Skeletal muscle tissue (tissue), 4 donors: ENCODE results near the gene AKAP5. TPM values are rescaled to one million over a fixed set of nuclear protein-coding genes. Genes with fewer than 3 reads are reported as not detected.
A peak's percentile ranks its signal among the peaks of the same experiment; 100 is the strongest.

Experiments used
- H3K27ac ChIP-seq: one replicate; pipeline ENCODE4 v1.7.0; 2013; ENCODE audit warnings: mild to moderate bottlenecking, low read depth, low read length, inconsistent platforms
- H3K27me3 ChIP-seq, 3 donors: one replicate each; pipeline ENCODE4 v1.7.0; 2013; ENCODE audit warnings: low read length in 3 of 3; ENCODE audit not compliant: control insufficient read depth in 3 of 3, insufficient read depth in 3 of 3
- H3K36me3 ChIP-seq, 3 donors: one replicate each; pipeline ENCODE4 v1.7.0; 2013; ENCODE audit warnings: low read length in 3 of 3; ENCODE audit not compliant: control insufficient read depth in 3 of 3, insufficient read depth in 3 of 3
- H3K4me1 ChIP-seq, 3 donors: one replicate each; pipeline ENCODE4 v1.7.0; 2013; ENCODE audit warnings: low read length in 3 of 3, mild to moderate bottlenecking in 3 of 3; ENCODE audit not compliant: control insufficient read depth in 3 of 3, insufficient read depth in 3 of 3
- H3K4me3 ChIP-seq, 3 donors: one replicate each; pipeline ENCODE4 v1.7.0; 2013; ENCODE audit warnings: low read length in 3 of 3
- H3K9ac ChIP-seq, 3 donors: one replicate each; pipeline ENCODE4 v1.7.0; 2013; ENCODE audit warnings: low read length in 3 of 3, mild to moderate bottlenecking in 3 of 3, moderate library complexity in 2 of 3, low read depth in 1 of 3
- H3K9me3 ChIP-seq, 3 donors: one replicate each; pipeline ENCODE4 v1.7.0; 2013; ENCODE audit warnings: low read length in 3 of 3; ENCODE audit not compliant: control insufficient read depth in 3 of 3
- total RNA-seq: library from RNA; depleted of rRNA; stranded (reverse); fragments of >200 nt; gene quantifications from one replicate; pipeline ENCODE4 v1.2.3, GENCODE V29; 2014
- donor health status: Osteomylitis.

AKAP5 gene
- total RNA-seq, 1 donor from 2014 or later, result 0.52 TPM

DNA sequence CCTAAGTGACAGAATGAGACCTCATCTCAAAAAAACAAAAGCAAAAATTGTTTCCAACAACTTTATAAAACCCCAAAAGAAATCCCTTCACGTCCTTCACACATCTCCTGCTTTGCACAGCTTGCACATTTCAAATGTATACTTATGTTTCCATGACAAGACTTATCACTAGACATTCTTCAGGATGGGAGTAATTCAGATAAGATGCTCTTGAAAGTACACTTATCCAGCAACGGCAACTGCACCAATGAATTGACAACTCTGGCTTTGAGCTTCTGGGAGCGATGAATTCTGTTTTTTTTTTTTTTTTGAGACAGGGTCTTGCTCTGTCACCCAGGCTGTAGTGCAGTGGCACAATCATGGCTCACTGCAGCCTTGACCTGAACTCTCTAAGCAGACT is 30.8 kb upstream of the AKAP5 start:
- no peaks in the 10 kb centered on the region for H3K27me3 ChIP-seq
- H3K4me3 ChIP-seq, result no peak overlapping the region
- H3K9me3 ChIP-seq, result no peaks in the 10 kb centered on the region
- H3K27ac ChIP-seq, result no peak overlapping the region
- no peak overlapping the region for H3K9ac ChIP-seq
- peaks cover 27 to 44% (median 37%) of the 10 kb centered on the region in 3 donors for H3K36me3 ChIP-seq
- no peaks in the 10 kb centered on the region for H3K4me1 ChIP-seq

DNA sequence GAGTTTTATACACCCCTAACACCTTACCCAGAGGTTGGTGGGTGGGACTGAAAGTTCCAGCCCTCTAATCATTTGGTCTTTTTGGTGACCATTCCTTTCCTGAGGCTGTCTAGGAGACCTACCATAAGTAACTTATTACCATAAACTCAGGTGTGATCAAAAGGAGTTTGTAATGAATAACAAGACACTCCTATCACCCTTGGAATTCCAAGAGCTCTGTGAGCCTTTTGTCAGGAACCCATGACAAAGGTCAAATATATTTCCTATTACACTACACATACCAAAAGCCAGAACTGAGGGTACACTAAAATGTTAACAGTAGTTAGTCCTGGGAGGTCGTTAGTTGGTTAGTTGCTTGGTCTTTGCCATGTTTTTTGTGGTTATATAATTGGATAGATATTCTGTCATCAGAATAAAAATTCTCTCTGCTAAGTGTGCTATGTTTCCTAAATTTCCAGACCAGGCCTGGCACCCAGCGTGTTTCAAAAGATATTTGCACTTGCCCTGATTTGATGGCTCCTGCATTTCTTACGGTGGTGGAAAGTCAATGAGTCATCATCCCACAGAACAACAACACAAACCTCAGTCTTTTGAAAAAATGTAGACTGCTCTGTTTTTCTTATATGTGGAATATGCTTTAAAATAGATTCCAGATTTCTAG is 27.0 kb upstream of the AKAP5 start:
- Histone ChIP-seq H3K9me3 (no peaks in the 10 kb centered on the region), H3K27me3 (no peaks in the 10 kb centered on the region), H3K27ac (no peak overlapping the region), H3K9ac (no peak overlapping the region), H3K36me3 (peaks cover 38 to 54% (median 53%) of the 10 kb centered on the region in 3 donors), H3K4me1 (no peaks in the 10 kb centered on the region), H3K4me3 (no peak overlapping the region)

GRCh38 chr14:64439141-64439540 is 26.2 kb upstream of the AKAP5 start:
- Histone ChIP-seq H3K4me3 (no peak overlapping the region), H3K4me1 (no peaks in the 10 kb centered on the region), H3K9ac (no peak overlapping the region), H3K27me3 (no peaks in the 10 kb centered on the region), H3K36me3 (peaks cover 43 to 60% (median 59%) of the 10 kb centered on the region in 3 donors), H3K9me3 (no peaks in the 10 kb centered on the region), H3K27ac (no peak overlapping the region)

- Histone ChIP-seq H3K36me3 (peaks cover 45 to 65% (median 56%) of the 10 kb centered on the region in 3 donors), H3K27ac (no peak overlapping the region), H3K4me1 (no peaks in the 10 kb centered on the region), H3K9me3 (no peaks in the 10 kb centered on the region), H3K4me3 (no peak overlapping the region), H3K9ac (no peak overlapping the region), H3K27me3 (no peaks in the 10 kb centered on the region)
Measured at GRCh38 chr14:64440494-64440893, 24.8 kb upstream of the AKAP5 start.

- Histone ChIP-seq H3K9ac (no peak overlapping the region), H3K4me1 (no peaks in the 10 kb centered on the region), H3K4me3 (no peak overlapping the region), H3K36me3 (peaks cover 36 to 56% (median 45%) of the 10 kb centered on the region in 3 donors), H3K27me3 (no peaks in the 10 kb centered on the region), H3K27ac (no peak overlapping the region), H3K9me3 (no peaks in the 10 kb centered on the region)
Measured at GRCh38 chr14:64442300-64442988, 22.9 kb upstream of the AKAP5 start.

GRCh38 chr14:64444140-64444539 is 21.2 kb upstream of the AKAP5 start:
- Histone ChIP-seq H3K9me3 (no peaks in the 10 kb centered on the region), H3K4me1 (no peaks in the 10 kb centered on the region), H3K4me3 (no peak overlapping the region), H3K9ac (no peak overlapping the region), H3K27ac (no peak overlapping the region), H3K27me3 (no peaks in the 10 kb centered on the region), H3K36me3 (peaks cover 39 to 58% (median 50%) of the 10 kb centered on the region in 3 donors)

DNA sequence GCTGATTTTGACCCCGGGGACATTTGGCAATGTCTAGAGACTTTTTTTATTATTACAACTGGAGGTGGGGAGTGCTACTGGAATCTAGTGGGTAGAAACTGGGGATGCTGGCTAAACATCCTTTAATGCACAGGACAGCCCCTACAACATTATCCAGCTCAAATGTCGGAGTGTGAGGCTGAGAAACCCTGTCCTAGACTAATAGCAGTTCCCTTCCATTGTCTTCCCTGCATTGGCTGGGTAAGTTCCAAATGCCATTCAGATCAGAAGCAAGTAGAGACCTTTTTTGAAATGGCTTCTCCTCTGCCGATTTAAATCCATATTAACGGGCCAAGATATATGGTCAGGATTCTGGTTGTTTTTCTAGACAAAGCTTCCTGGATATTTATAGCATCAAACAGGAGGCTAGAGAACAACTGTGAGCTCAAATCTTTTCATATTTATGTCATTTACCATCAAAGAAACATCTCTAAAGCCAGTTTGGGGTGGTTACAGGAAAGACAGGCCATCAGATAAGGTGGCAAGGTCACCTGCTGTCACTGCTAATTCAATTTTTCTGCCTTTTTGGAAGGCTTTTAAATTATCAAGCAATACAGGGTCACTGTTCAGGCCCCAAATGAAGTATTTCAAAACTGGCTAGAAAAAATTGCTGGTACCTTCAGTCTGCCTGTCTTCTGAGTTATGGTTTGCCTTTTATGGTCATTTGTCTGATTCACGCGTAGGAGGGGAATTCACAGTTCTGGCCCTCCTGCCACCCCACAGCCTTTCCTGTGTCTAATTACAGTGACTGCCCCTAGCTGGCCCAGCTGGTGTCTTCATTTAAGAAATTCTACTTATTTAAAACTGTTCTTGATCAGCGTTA is 20.1 kb upstream of the AKAP5 start:
- Histone ChIP-seq H3K9me3 (no peaks in the 10 kb centered on the region), H3K4me1 (no peaks in the 10 kb centered on the region), H3K4me3 (no peak overlapping the region), H3K9ac (no peak overlapping the region), H3K27ac (peak overlapping the region; percentile 19), H3K36me3 (peaks cover 43 to 63% (median 55%) of the 10 kb centered on the region in 3 donors), H3K27me3 (no peaks in the 10 kb centered on the region)

GRCh38 chr14:64447876-64448670 is 17.2 kb upstream of the AKAP5 start:
- Histone ChIP-seq H3K9me3 (no peaks in the 10 kb centered on the region), H3K4me1 (no peaks in the 10 kb centered on the region), H3K9ac (no peak overlapping the region), H3K4me3 (no peak overlapping the region), H3K27me3 (no peaks in the 10 kb centered on the region), H3K27ac (no peak overlapping the region), H3K36me3 (peaks cover 29 to 52% (median 44%) of the 10 kb centered on the region in 3 donors)

DNA sequence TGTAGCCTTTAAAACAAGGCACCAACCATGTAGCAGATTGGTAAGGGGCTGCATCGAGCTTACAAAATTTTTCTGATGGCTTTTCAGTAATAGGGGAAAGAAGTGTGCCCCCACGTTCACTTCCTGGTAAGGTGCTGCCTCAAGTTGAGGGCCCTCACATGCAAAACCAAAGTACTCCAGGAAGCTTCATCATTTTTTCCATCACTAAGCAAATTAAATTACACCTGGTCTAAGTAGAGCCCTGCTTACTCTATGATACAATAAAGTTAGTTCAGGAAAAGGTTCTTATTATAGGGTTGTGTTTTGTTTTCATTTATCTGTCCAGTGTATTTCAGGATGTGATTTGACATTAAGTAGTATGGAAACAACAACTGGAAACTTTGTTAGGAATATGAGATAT is 15.0 kb upstream of the AKAP5 start:
- Histone ChIP-seq H3K9me3 (no peaks in the 10 kb centered on the region), H3K9ac (no peak overlapping the region), H3K27ac (no peak overlapping the region), H3K36me3 (peaks cover 36 to 47% (median 46%) of the 10 kb centered on the region in 3 donors), H3K27me3 (no peaks in the 10 kb centered on the region), H3K4me3 (no peak overlapping the region), H3K4me1 (no peaks in the 10 kb centered on the region)
